Measurements from ENCODE around the gene SLC9C1.

GRCh38 chr3:112131111-112131510 lies 162.9 kb downstream of the SLC9C1 start:
- no peak for TF ChIP-seq CTCF (IDR thresholded peaks at IDR 0.05)
- TF ChIP-seq POLR2A (IDR thresholded peaks at IDR 0.05), result no peak
